Activated naive CD4-positive, alpha-beta T cell treated with anti-CD3 and anti-CD28 coated beads, Interleukin-2, amount 10 ng/mL, durations not matched to agents 7 days and 5 days (primary cell): Measurements from ENCODE around the gene GORASP1.
"Not testable (repeated sequence)": the region's sequence is repeated elsewhere in the genome, so short reads cannot be mapped to it uniquely, and the experiment has no call there.

ENCODE experiments used
- CTCF ChIA-PET: fragments of 350-600 bp; sonication (Branson Sonifier 250); formaldehyde crosslinking; loops from one replicate; lab custom pipeline; 2021; ENCODE audit warnings: antibody characterized with exemption; lab: Charles Lee
- DNase-seq: peaks from one replicate; pipeline ENCODE4 v3.0.0-alpha.2; 2020
- H3K27ac Mint-ChIP-seq: one replicate; pipeline ENCODE4 v1.8.0; 2021; ENCODE audit warnings: mild to moderate bottlenecking, moderate library complexity, mixed read lengths
- H3K27me3 Mint-ChIP-seq: one replicate; pipeline ENCODE4 v1.8.0; 2021; ENCODE audit warnings: mild to moderate bottlenecking, mixed read lengths
- H3K36me3 Mint-ChIP-seq: one replicate; pipeline ENCODE4 v1.8.0; 2021; ENCODE audit warnings: mixed read lengths
- H3K4me1 Mint-ChIP-seq: one replicate; pipeline ENCODE4 v1.8.0; 2021; ENCODE audit warnings: mixed read lengths
- H3K4me3 Mint-ChIP-seq: one replicate; pipeline ENCODE4 v1.8.0; 2021; ENCODE audit warnings: mild to moderate bottlenecking, moderate library complexity, mixed read lengths
- H3K9me3 Mint-ChIP-seq: one replicate; pipeline ENCODE4 v1.8.0; 2021; ENCODE audit warnings: mixed read lengths

GORASP1 gene

GRCh38 chr3:39068556-39068955 is 38.9 kb downstream of the GORASP1 start:
- H3K4me3 Mint-ChIP-seq: no peak overlapping the region
- H3K27me3 Mint-ChIP-seq: no peaks in the 10 kb centered on the region
- CTCF ChIA-PET: interaction anchor here (1.0 kb wide), 1 partner anchor 223 kb away, joined by 3 read pairs; no protein-coding TSS in a partner anchor
- no peaks in the 10 kb centered on the region for H3K9me3 Mint-ChIP-seq
- no peak for DNase-seq
- H3K36me3 Mint-ChIP-seq: peaks cover 38% of the 10 kb centered on the region
- no peak overlapping the region for H3K27ac Mint-ChIP-seq
- H3K4me1 Mint-ChIP-seq: peaks cover 5% of the 10 kb centered on the region

GRCh38 chr3:39067286-39067685 is 40.1 kb downstream of the GORASP1 start:
- DNase-seq: no peak
- Mint-ChIP-seq H3K9me3 (no peaks in the 10 kb centered on the region), H3K36me3 (peaks cover 29% of the 10 kb centered on the region), H3K4me3 (no peak overlapping the region), H3K4me1 (peaks cover 5% of the 10 kb centered on the region), H3K27me3 (no peaks in the 10 kb centered on the region), H3K27ac (no peak overlapping the region)
- CTCF ChIA-PET: interaction anchor here (1.0 to 1.3 kb wide), 2 partner anchors 10 to 11 kb away, joined by 4 to 5 read pairs; no protein-coding TSS in a partner anchor

GRCh38 chr3:39065197-39065596 is 42.2 kb downstream of the GORASP1 start:
- H3K27ac Mint-ChIP-seq: no peak overlapping the region
- CTCF ChIA-PET: interaction anchor here (0.8 to 1.8 kb wide), 7 partner anchors 9 to 224 kb away, joined by 3 to 6 read pairs (median 4); no protein-coding TSS in a partner anchor
- peaks cover 7% of the 10 kb centered on the region for H3K9me3 Mint-ChIP-seq

DNA sequence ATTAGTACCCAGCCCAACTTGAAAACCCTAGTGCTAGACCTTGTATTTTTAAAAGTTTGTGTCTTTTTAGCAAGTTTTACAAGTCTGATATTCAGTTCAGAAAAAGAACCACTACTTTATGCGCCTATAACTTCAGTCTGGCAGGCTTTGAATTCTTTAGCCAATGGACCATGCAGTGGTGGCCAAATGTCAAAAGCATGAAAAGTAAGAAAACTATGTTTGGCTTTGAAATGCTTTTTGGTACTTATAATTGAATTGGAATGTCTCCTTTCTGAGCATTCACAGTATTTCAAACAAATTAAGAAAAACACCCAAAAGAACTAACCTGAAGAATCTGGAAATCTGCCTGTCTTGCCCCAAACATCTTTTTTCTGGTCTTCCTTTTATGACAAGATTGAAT is 42.8 kb downstream of the GORASP1 start:
- H3K9me3 Mint-ChIP-seq: peaks cover 7% of the 10 kb centered on the region
- CTCF ChIA-PET: interaction anchor here (1.1 to 1.8 kb wide), 6 partner anchors 9 to 65 kb away, joined by 3 to 6 read pairs (median 4); no protein-coding TSS in a partner anchor
- H3K4me1 Mint-ChIP-seq: peaks cover 8% of the 10 kb centered on the region
- H3K4me3 Mint-ChIP-seq: no peak overlapping the region
- no peak for DNase-seq
- no peak overlapping the region for H3K27ac Mint-ChIP-seq
- H3K27me3 Mint-ChIP-seq: no peaks in the 10 kb centered on the region
- H3K36me3 Mint-ChIP-seq: peaks cover 16% of the 10 kb centered on the region

More at GRCh38 chr3:39065197-39065596, 42.2 kb downstream of the GORASP1 start:
- Mint-ChIP-seq H3K27me3 (no peaks in the 10 kb centered on the region), H3K4me3 (no peak overlapping the region), H3K36me3 (peaks cover 18% of the 10 kb centered on the region), H3K4me1 (peaks cover 8% of the 10 kb centered on the region)
- DNase-seq: peak; percentile 42

DNA sequence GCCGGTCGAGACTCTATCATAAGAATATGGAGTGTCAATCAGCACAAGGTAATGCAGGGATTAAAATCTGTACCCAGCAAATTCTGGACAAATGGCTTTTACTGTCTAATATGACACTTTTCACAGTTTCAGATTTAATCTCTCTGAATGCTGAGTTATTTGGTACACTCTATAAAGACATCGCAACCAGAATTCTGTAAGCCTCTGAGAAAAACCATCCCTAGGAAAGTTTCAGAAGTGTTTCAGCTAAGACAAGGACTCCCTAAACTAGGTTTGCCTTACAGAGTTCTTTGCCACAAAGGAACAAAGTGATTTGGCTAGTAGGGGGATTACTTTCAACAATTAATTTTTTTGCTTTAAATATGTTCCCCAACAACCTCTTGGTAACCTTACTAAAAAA is 44.3 kb downstream of the GORASP1 start:
- Mint-ChIP-seq H3K36me3 (peaks cover 19% of the 10 kb centered on the region), H3K27ac (no peak overlapping the region), H3K4me3 (no peak overlapping the region), H3K4me1 (peaks cover 8% of the 10 kb centered on the region), H3K27me3 (no peaks in the 10 kb centered on the region), H3K9me3 (peaks cover 7% of the 10 kb centered on the region)
- no peak for DNase-seq
- CTCF ChIA-PET: interaction anchor here (1.0 kb wide), 1 partner anchor 63 kb away, joined by 4 read pairs; no protein-coding TSS in a partner anchor

- Mint-ChIP-seq H3K27me3 (no peaks in the 10 kb centered on the region), H3K4me3 (no peak overlapping the region), H3K9me3 (peaks cover 7% of the 10 kb centered on the region), H3K36me3 (peaks cover 13% of the 10 kb centered on the region), H3K27ac (no peak overlapping the region), H3K4me1 (peaks cover 8% of the 10 kb centered on the region)
- DNase-seq: no peak
- CTCF ChIA-PET: interaction anchor here (1.0 kb wide), 1 partner anchor 62 kb away, joined by 4 read pairs; no protein-coding TSS in a partner anchor
Observed at GRCh38 chr3:39062180-39062579, 45.2 kb downstream of the GORASP1 start.

GRCh38 chr3:39061228-39061627 is 46.2 kb downstream of the GORASP1 start:
- H3K27me3 Mint-ChIP-seq, CTCF ChIA-PET, H3K4me1 Mint-ChIP-seq, DNase-seq, H3K4me3 Mint-ChIP-seq, H3K27ac Mint-ChIP-seq, H3K9me3 Mint-ChIP-seq: not testable (repeated sequence)
- peaks cover 10% of the 10 kb centered on the region for H3K36me3 Mint-ChIP-seq

- no peak overlapping the region for H3K4me3 Mint-ChIP-seq
- DNase-seq: no peak
- H3K36me3 Mint-ChIP-seq: peaks cover 9% of the 10 kb centered on the region
- CTCF ChIA-PET: interaction anchor here (1.1 to 2.1 kb wide), 3 partner anchors 9 to 238 kb away, joined by 3 to 6 read pairs (median 5); no protein-coding TSS in a partner anchor
- no peak overlapping the region for H3K27ac Mint-ChIP-seq
- peaks cover 2% of the 10 kb centered on the region for H3K9me3 Mint-ChIP-seq
- no peaks in the 10 kb centered on the region for H3K27me3 Mint-ChIP-seq
- peaks cover 18% of the 10 kb centered on the region for H3K4me1 Mint-ChIP-seq
Observed at GRCh38 chr3:39056151-39056550, 51.3 kb downstream of the GORASP1 start.

DNA sequence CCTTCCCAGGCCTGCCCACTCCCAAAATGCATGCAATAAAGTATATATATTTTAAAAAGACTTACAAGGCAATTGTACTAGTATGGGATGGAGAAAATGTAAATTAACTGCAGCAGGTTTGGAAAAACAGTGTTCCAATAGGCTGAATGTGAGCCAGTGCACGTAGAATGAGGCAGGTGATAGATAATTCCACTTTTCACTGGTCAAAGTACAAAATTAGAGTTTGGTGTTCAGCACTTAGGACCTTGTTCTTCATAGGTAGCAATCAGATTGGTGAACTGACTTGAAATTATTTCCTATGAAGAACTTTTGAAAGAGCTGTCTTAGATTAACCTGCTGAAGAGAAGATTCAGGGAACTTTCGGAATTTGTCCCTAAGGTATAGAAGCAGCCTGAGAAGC is 53.7 kb downstream of the GORASP1 start:
- DNase-seq: no peak
- Mint-ChIP-seq H3K27ac (no peak overlapping the region), H3K4me1 (peaks cover 21% of the 10 kb centered on the region), H3K9me3 (no peaks in the 10 kb centered on the region), H3K27me3 (no peaks in the 10 kb centered on the region), H3K4me3 (no peak overlapping the region), H3K36me3 (peaks cover 6% of the 10 kb centered on the region)
- CTCF ChIA-PET: no interaction called here

- H3K27me3 Mint-ChIP-seq: no peaks in the 10 kb centered on the region
- no peaks in the 10 kb centered on the region for H3K9me3 Mint-ChIP-seq
- CTCF ChIA-PET: no interaction called here
- peak overlapping the region; percentile 94 for H3K4me3 Mint-ChIP-seq
- DNase-seq: peak; percentile 38
- H3K27ac Mint-ChIP-seq: peak overlapping the region; percentile 96
- peaks cover 21% of the 10 kb centered on the region for H3K4me1 Mint-ChIP-seq
- H3K36me3 Mint-ChIP-seq: peaks cover 6% of the 10 kb centered on the region
Observed at GRCh38 chr3:39052583-39052982, 54.8 kb downstream of the GORASP1 start.

DNA sequence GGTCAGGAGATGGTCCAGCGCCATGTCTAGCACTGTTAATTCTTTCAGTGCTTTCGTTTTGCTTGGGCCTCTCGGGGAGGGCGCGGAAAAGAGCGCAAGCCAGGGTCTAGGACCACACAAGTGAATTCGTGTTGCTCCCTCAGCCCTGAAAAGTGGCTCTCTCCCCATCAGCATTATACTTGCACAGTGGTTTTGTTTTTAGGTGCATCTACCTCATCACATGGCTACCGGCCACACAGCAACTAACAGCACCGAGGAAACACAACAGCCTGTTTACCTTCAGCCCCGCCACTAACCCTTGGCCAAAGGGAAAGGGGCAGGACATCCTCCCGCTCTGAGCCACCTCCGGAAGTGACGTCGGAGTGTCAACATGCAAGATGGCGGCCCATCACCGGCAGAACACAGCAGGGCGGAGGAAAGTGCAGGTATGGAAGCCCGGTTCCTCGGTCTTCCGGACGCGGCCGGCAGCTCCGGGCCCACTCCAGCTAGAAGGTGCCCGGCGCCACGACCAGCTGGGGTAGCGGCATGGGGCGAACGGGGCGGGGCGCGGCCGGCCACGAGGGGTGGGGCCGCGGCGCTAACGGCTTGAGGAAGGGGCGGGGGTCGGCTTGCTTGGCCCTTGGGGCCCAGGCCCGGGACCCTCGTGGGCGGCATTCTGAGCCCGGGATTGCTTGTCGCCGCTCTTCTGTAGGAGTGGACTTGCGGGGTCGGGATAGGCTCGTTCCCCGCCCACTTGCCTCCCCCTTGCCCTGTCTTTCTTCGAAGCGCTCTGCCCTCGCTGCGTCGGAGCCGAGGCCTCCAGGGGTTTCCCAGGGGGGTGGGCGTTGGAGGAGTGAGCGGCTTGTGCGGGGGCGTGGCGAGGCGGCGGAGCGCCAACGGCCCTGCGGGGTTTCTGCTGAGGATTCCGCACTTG is 55.5 kb downstream of the GORASP1 start, which contains the start of the genes SCN11A and WDR48:
TSS of gene SCN11A (minus strand) at position 296 of the 913 bp plus-strand sequence. CDS start 101,582 bp downstream, outside the sequence.
TSS of gene WDR48 (plus strand) at position 368 of the 913 bp plus-strand sequence. CDS start at position 378, 10 bp downstream.
- Mint-ChIP-seq H3K27me3 (no peaks in the 10 kb centered on the region), H3K4me3 (peak within 1 kb of the TSS; percentile 94), H3K4me1 (peaks cover 21% of the 10 kb centered on the region), H3K27ac (peak within 1 kb of the TSS; percentile 96), H3K9me3 (no peaks in the 10 kb centered on the region), H3K36me3 (peaks cover 6% of the 10 kb centered on the region)
- CTCF ChIA-PET: interaction anchor here (0.9 kb wide), 2 partner anchors 13 to 138 kb away, joined by 3 read pairs; no protein-coding TSS in a partner anchor
- peak; percentile 97 for DNase-seq

DNA sequence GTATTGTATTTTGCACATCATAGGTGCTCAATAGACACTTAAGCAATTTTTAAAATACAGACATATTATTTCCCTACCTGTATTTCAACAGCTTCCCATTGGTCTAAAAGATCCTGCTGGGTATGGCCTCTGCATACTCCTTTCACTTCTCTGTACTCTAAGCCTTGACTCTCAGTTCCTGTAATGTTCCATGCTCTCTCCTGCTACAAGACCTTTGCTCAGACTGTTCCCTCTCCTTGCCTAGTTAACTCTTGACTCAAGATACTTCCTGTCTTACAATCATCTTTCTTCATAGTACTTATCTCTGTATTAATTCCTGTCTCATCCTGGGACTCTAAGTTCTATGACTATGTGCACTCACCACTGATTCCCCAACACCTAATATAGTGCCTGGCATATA is 57.4 kb downstream of the GORASP1 start:
- Mint-ChIP-seq H3K27ac (no peak overlapping the region), H3K36me3 (peaks cover 6% of the 10 kb centered on the region), H3K4me3 (no peak overlapping the region), H3K9me3 (no peaks in the 10 kb centered on the region), H3K27me3 (peaks cover 3% of the 10 kb centered on the region), H3K4me1 (peaks cover 21% of the 10 kb centered on the region)
- CTCF ChIA-PET: interaction anchor here (2.0 kb wide), 1 partner anchor 242 kb away, joined by 5 read pairs; no protein-coding TSS in a partner anchor
- no peak for DNase-seq
